OCI-LY7 (cell line): ENCODE data around the gene TRIM27. TPM values are rescaled to one million over a fixed set of nuclear protein-coding genes. Genes with fewer than 3 reads are reported as not detected.

Experiments
- BruUV-seq: library from RNA; stranded (reverse); fragments of 400-500 nt; replicated peaks from 2 replicates; lab custom pipeline; 2021; lab: Mats Ljungman, UMichigan
- CTCF ChIA-PET: fragments of 300-600 bp; sonication (Branson Sonifier 250); formaldehyde crosslinking; loops from one replicate; lab custom pipeline; 2022; ENCODE audit warnings: antibody characterized with exemption; ENCODE audit not compliant: unreplicated experiment; lab: Charles Lee
- POLR2A ChIA-PET: fragments of 300-600 bp; sonication (Branson Sonifier 250); formaldehyde crosslinking; loops from one replicate; lab custom pipeline; 2022; ENCODE audit warnings: antibody characterized with exemption; lab: Charles Lee
- DNase-seq: peaks from one replicate; pipeline ENCODE4 v3.0.0-alpha.2; 2015; ENCODE audit warnings: low spot score
- H2AFZ ChIP-seq: fragments of 200-600 bp; sonication (generic), shearing (Covaris generic); 2 replicates; pipeline ENCODE4 v1.6.1; 2014; ENCODE audit warnings: mild to moderate bottlenecking, antibody characterized with exemption, low read length, moderate library complexity
- H3K27ac ChIP-seq: fragments of 200-600 bp; sonication (generic); 2 replicates; pipeline ENCODE4 v1.5.1; 2014; ENCODE audit warnings: mixed run types, low read depth, mild to moderate bottlenecking, moderate library complexity, low read length, inconsistent platforms; ENCODE audit not compliant: poor library complexity, severe bottlenecking
- H3K36me3 ChIP-seq: fragments of 200-600 bp; sonication (generic); 2 replicates; pipeline ENCODE4 v1.6.1; 2014; ENCODE audit warnings: mild to moderate bottlenecking, antibody characterized with exemption, low read length, moderate library complexity, mixed read lengths; ENCODE audit not compliant: insufficient read depth
- H3K4me1 ChIP-seq: fragments of 200-600 bp; sonication (generic); 2 replicates; pipeline ENCODE4 v1.5.1; 2014; ENCODE audit warnings: mild to moderate bottlenecking, low read length; ENCODE audit not compliant: insufficient read depth, poor library complexity, severe bottlenecking
- H3K4me2 ChIP-seq: fragments of 200-600 bp; sonication (generic); 2 replicates; pipeline ENCODE4 v1.6.1; 2014; ENCODE audit warnings: mild to moderate bottlenecking, low read length
- H3K4me3 ChIP-seq: fragments of 200-600 bp; sonication (generic); 2 replicates; pipeline ENCODE4 v1.5.1; 2014; ENCODE audit warnings: mild to moderate bottlenecking, low read depth, low read length; ENCODE audit not compliant: poor library complexity, severe bottlenecking
- H3K79me2 ChIP-seq: fragments of 200-600 bp; sonication (generic); 2 replicates; pipeline ENCODE4 v1.6.1; 2016; ENCODE audit warnings: low read depth, mild to moderate bottlenecking, low read length, moderate library complexity, mixed read lengths; ENCODE audit not compliant: insufficient read depth
- H3K9me2 ChIP-seq: fragments of 200-600 bp; sonication (generic); 2 replicates; pipeline ENCODE4 v1.6.1; 2016; ENCODE audit warnings: mild to moderate bottlenecking, low read length, mixed read lengths; ENCODE audit not compliant: insufficient read depth
- H3K9me3 ChIP-seq: fragments of 200-600 bp; sonication (generic); 2 replicates; pipeline ENCODE4 v1.6.1; 2014; ENCODE audit warnings: mild to moderate bottlenecking, mixed run types, low read length, mixed read lengths
- H4K20me1 ChIP-seq: fragments of 200-600 bp; sonication (generic); 2 replicates; pipeline ENCODE4 v1.6.1; 2014; ENCODE audit warnings: mild to moderate bottlenecking, antibody characterized with exemption, low read length, moderate library complexity, mixed read lengths; ENCODE audit not compliant: insufficient read depth
- CTCF ChIP-seq: fragments of 200-600 bp; sonication (generic); conservative IDR thresholded peaks from 2 replicates; pipeline ENCODE4 v1.5.1; 2014; ENCODE audit warnings: mild to moderate bottlenecking, antibody characterized with exemption, low read length, moderate library complexity, mixed read lengths
- EZH2phosphoT487 ChIP-seq: fragments of 200-600 bp; sonication (generic); IDR thresholded peaks from 2 replicates; pipeline ENCODE4 v1.6.1; 2018; ENCODE audit warnings: low read depth, borderline replicate concordance, mild to moderate bottlenecking, mixed run types, antibody characterized with exemption, low read length, moderate library complexity, mixed read lengths
- intact Hi-C: fragments of 100-400 bp; cut with micrococcal nuclease; formaldehyde crosslinking; loops from one replicate; pipeline ENCODE4 v1.10.0; 2022; ENCODE audit not compliant: unreplicated experiment
- total RNA-seq, 2 experiments: library from RNA; depleted of rRNA in 1 of 2; stranded (reverse); fragments of >200 nt in 1 of 2; shearing (Covaris generic) in 1 of 2; gene quantifications; 2 replicates each; pipeline ENCODE4 v1.2.3, GENCODE V29; 2014 to 2022

TRIM27 gene
- total RNA-seq, 2 experiments from 2014 or later: 112 to 130 TPM

DNA sequence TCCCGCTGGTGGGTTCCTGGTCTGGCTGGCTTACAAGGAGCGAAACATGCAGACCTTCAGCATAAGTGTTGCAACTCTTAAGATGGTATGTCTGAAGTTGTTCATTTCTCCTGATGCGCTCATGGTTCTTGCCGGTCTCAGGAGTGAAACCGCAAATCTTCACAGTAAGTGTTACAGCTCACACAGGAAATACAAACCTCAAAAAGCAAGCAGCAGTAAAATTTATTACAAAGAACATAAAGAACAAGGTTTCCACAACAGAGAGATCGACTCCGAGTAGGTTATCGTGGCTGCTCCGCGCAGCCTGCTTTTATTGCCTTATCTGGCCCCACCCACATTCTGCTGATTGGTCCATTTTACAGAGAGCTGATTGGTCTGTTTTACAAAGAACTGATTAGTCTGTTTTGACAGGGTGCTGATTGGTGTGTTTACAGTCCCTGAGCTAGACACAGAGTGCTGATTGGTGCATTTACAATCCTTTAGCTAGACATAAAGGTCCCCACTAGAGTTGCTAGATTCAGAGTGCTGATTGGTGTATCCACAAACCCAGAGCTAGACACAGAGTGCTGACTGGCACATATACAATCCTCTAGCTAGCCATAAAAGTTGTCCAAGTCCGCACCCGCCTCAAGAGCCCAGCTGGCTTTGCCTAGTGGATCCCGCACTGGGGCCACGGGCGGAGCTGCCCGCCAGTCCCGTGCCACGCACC lies 39.2 kb downstream of the TRIM27 start:
- H2AFZ ChIP-seq: peak overlapping the region; percentile 80
- no peaks in the 10 kb centered on the region for H4K20me1 ChIP-seq
- TF ChIP-seq EZH2phosphoT487 (no peak), CTCF (no peak)
- no peak for DNase-seq
- H3K36me3 ChIP-seq: no peaks in the 10 kb centered on the region; the same call in 1 of the 2 replicates
- H3K4me1 ChIP-seq: peaks cover 42% of the 10 kb centered on the region
- H3K79me2 ChIP-seq: no peaks in the 10 kb centered on the region
- peak overlapping the region; percentile 8 for H3K27ac ChIP-seq
- H3K9me2 ChIP-seq: no peaks in the 10 kb centered on the region
- POLR2A ChIA-PET: interaction anchor here (1.1 to 6.9 kb wide), 5 partner anchors 8 to 43 kb away, joined by 3 to 64 read pairs (median 5); no protein-coding TSS in a partner anchor
- peak overlapping the region; percentile 1; the same call in 1 of the 2 replicates for H3K4me2 ChIP-seq
- CTCF ChIA-PET: interaction anchor here (0.7 kb wide), 2 partner anchors 9 to 11 kb away, joined by 3 to 4 read pairs; no protein-coding TSS in a partner anchor
- BruUV-seq: no TSS peak
- peaks cover 14% of the 10 kb centered on the region for H3K9me3 ChIP-seq
- intact Hi-C loops: no loop called here
- H3K4me3 ChIP-seq: no peak overlapping the region

DNA sequence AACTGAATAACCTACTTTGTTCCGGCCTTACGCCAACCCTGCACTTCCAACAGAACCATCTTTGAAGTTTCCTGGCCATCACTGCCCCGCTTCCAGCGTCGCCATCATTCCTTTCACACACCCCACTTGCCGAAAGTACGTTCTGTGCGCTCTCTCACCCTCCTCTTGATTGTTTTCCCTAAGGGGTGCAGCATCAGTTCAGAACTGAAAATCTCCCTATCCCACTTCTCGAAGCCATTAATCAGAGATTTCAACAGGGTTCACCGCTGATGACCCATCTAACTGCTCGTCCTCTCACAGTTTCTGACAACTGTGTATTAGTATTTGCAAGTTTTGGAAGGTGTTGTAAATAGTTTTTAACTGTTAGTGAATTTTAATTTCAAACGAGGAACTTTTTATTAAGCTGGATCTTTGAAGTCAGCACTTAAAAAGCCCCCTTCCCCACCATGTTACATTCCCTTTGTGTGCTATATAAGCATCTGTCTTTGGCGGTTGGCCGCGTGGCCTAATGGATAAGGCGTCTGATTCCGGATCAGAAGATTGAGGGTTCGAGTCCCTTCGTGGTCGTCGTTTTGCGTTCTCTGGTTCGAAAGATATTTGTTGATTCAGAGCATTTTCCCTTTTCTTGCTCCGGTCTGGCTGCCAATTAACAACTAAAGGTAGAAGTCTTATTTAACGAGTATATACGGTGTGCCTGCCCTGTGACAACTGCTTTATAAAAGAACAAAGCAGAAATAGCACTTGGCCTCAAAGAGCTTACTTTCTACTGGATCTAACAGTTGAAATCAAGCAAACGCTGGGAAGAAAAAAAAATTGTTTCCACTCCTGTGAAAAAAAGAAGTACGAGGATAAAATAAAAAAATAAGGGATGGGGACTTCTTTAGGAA lies 42.6 kb downstream of the TRIM27 start:
- ChIA-PET POLR2A (interaction anchor here (0.6 to 6.9 kb wide), 8 partner anchors 7 to 1622 kb away, joined by 3 to 64 read pairs (median 6); partner anchors contain the start of gene TRIM27), CTCF (no interaction called here)
- BruUV-seq: no TSS peak
- Histone ChIP-seq H3K4me2 (peak overlapping the region; percentile 59), H3K27ac (peak overlapping the region; percentile 61), H3K4me1 (peaks cover 64% of the 10 kb centered on the region), H3K4me3 (peak overlapping the region; percentile 50), H2AFZ (peak overlapping the region; percentile 66; the same call in 1 of the 2 replicates), H3K79me2 (no peaks in the 10 kb centered on the region), H3K36me3 (no peaks in the 10 kb centered on the region; the same call in 1 of the 2 replicates), H3K9me2 (no peaks in the 10 kb centered on the region), H3K9me3 (peaks cover 11% of the 10 kb centered on the region), H4K20me1 (no peaks in the 10 kb centered on the region)
- intact Hi-C loops: no loop called here
- DNase-seq: peak; percentile 72
- TF ChIP-seq EZH2phosphoT487: no peak
- no peak for TF ChIP-seq CTCF
